NB4 (cell line): ENCODE measurements around the gene CARNS1.

Source experiments
- DNase-seq: peaks from one replicate; pipeline ENCODE4 v3.0.0; 2010; ENCODE audit warnings: low read depth
- H3K4me3 ChIP-seq: one replicate; pipeline ENCODE4 v1.5.1; 2011; ENCODE audit warnings: mild to moderate bottlenecking, low read depth, low read length, moderate library complexity
- CTCF ChIP-seq: IDR thresholded peaks from one replicate; pipeline ENCODE4 v1.5.1; 2012; ENCODE audit warnings: low read depth, low read length
- MAX ChIP-seq: IDR thresholded peaks from 2 replicates; pipeline ENCODE4 v1.6.1; 2011; ENCODE audit warnings: low read depth, low read length
- MYC ChIP-seq: IDR thresholded peaks from 2 replicates; pipeline ENCODE4 v1.6.1; 2011; ENCODE audit warnings: low read depth, low read length
- POLR2A ChIP-seq: IDR thresholded peaks from 2 replicates; pipeline ENCODE4 v1.6.1; 2011; ENCODE audit warnings: mild to moderate bottlenecking; ENCODE audit not compliant: insufficient read length; ENCODE audit errors: extremely low read depth

The CARNS1 gene

GRCh38 chr11:67409261-67409666 is 6.2 kb upstream of the CARNS1 start:
- H3K4me3 ChIP-seq = peak overlapping the region; percentile 63
- DNase-seq = peak; percentile 92
- TF ChIP-seq MAX (peak; percentile 68), MYC (peak; percentile 71), POLR2A (peak; percentile 69), CTCF (no peak)

GRCh38 chr11:67409781-67410368 is 5.6 kb upstream of the CARNS1 start:
- TF ChIP-seq CTCF (no peak), MAX (no peak; the same call in 1 of the 2 replicates), MYC (peak; percentile 54)
- H3K4me3 ChIP-seq = peak overlapping the region; percentile 63
- DNase-seq = peak; percentile 74

GRCh38 chr11:67410369-67410831 is 5.1 kb upstream of the CARNS1 start:
- TF ChIP-seq POLR2A (peak; percentile 11), MAX (no peak)
- no peak for DNase-seq
- no peak overlapping the region for H3K4me3 ChIP-seq

- no peak overlapping the region for H3K4me3 ChIP-seq
- DNase-seq = no peak
- TF ChIP-seq POLR2A (no peak), CTCF (peak; percentile 29), MAX (no peak), MYC (no peak)
These were observed 4.3 kb upstream of the CARNS1 start for GRCh38 chr11:67410984-67411784.

- no peak overlapping the region for H3K4me3 ChIP-seq
- no peak for TF ChIP-seq MYC
- TF ChIP-seq CTCF = no peak
- TF ChIP-seq MAX = no peak
- TF ChIP-seq POLR2A = no peak
- DNase-seq = no peak
These were observed 3.7 kb upstream of the CARNS1 start for GRCh38 chr11:67411785-67412152.
